A549 (cell line): ENCODE data around the gene UBE2D4. TPM values are rescaled to one million over a fixed set of nuclear protein-coding genes. Genes with fewer than 3 reads are reported as not detected.
A peak's percentile ranks its signal among the peaks of the same experiment; 100 is the strongest.

Source experiments
- ATAC-seq, 2 experiments: fragments of 200-7000 bp in 1 of 2; fragments of >200 bp in 1 of 2; cut with Nextera tagmentation in 1 of 2; cut with Tn5 transposase in 1 of 2; 3 replicates each; pipeline versions ENCODE4 v1.8.0 to v1.9.1; 2018 to 2020; ENCODE audit warnings: mild to moderate bottlenecking in 1 of 2, moderate library complexity in 1 of 2
- CTCF ChIA-PET: fragments of 300-600 bp; sonication (Branson Sonifier 250); formaldehyde crosslinking; extraction: SDS; loops from one replicate; lab custom pipeline; 2021; ENCODE audit warnings: antibody characterized with exemption, inconsistent platforms; lab: Yijun Ruan, JAX
- POLR2A ChIA-PET: fragments of 350-600 bp; formaldehyde crosslinking; extraction: SDS; loops from one replicate; lab custom pipeline; 2021; ENCODE audit warnings: antibody characterized with exemption, inconsistent platforms; lab: Yijun Ruan, JAX
- DNase-seq, 2 experiments: peaks; one replicate each; pipeline versions ENCODE4 v3.0.0 to v3.0.0-alpha.2; 2011 to 2016; ENCODE audit warnings: low read depth in 1 of 2, low spot score in 1 of 2
- FAIRE-seq: peaks from 2 replicates; lab custom pipeline; 2011; peaks lifted over from hg19 to GRCh38; lab: Jason Lieb, UNC
- H3K27ac ChIP-seq, 2 experiments: fragments of >200 bp; sonication (Bioruptor Twin); formaldehyde crosslinking; 3 replicates each; pipeline ENCODE4 v1.5.1; 2016 to 2017
- H3K4me1 ChIP-seq: fragments of >200 bp; sonication (Bioruptor Twin); formaldehyde crosslinking; 3 replicates; pipeline ENCODE4 v1.6.1; 2016
- H3K4me2 ChIP-seq: fragments of >200 bp; sonication (Bioruptor Twin); formaldehyde crosslinking; 3 replicates; pipeline ENCODE4 v1.6.1; 2016
- H3K4me3 ChIP-seq: fragments of >200 bp; sonication (Bioruptor Twin); formaldehyde crosslinking; 3 replicates; pipeline ENCODE4 v1.5.1; 2016
- H3K9me3 ChIP-seq: fragments of >200 bp; sonication (Bioruptor Twin); formaldehyde crosslinking; 3 replicates; pipeline ENCODE4 v1.6.1; 2016
- BHLHE40 ChIP-seq: IDR thresholded peaks from 2 replicates; pipeline ENCODE4 v1.6.1; 2012; ENCODE audit warnings: low read depth, low read length, inconsistent platforms
- EHF ChIP-seq: fragments of 250-450 bp; sonication (Bioruptor Pico); IDR thresholded peaks from 2 replicates; pipeline ENCODE4 v1.5.0; 2020; ENCODE audit warnings: mild to moderate bottlenecking
- EHMT2 ChIP-seq: fragments of 200-600 bp; sonication (generic); IDR thresholded peaks from 2 replicates; pipeline ENCODE4 v1.6.1; 2016; ENCODE audit warnings: antibody characterized with exemption, low read depth, mild to moderate bottlenecking, moderate library complexity
- EP300 ChIP-seq, 2 experiments: fragments of >200 bp; sonication (Bioruptor Twin); formaldehyde crosslinking; IDR thresholded peaks; 2 replicates in 1 of 2; 3 replicates in 1 of 2; pipeline ENCODE4 v1.6.1; 2016 to 2017
- ESRRA ChIP-seq: fragments of 150-350 bp; IDR thresholded peaks from 2 replicates; pipeline ENCODE4 v1.6.1; 2014; ENCODE audit warnings: mild to moderate bottlenecking, low read length, borderline replicate concordance
- FOSL2 ChIP-seq, 2 experiments: fragments of 450-650 bp in 1 of 2; fragments of >200 bp in 1 of 2; sonication (Bioruptor Twin) in 1 of 2; formaldehyde crosslinking; IDR thresholded peaks; 2 replicates each; pipeline versions ENCODE4 v1.5.0 to v1.6.1; 2016 to 2020; ENCODE audit warnings: mild to moderate bottlenecking in 1 of 2, moderate library complexity in 1 of 2
- HOXB13 ChIP-seq: fragments of 250-450 bp; sonication (Bioruptor Pico); IDR thresholded peaks from 2 replicates; pipeline ENCODE4 v1.5.0; 2020; ENCODE audit warnings: low read depth, mild to moderate bottlenecking, moderate library complexity
- HOXB5 ChIP-seq: fragments of 250-450 bp; sonication (Bioruptor Pico); IDR thresholded peaks from 2 replicates; pipeline ENCODE4 v1.5.0; 2020; ENCODE audit warnings: mild to moderate bottlenecking, moderate library complexity
- KDM5A ChIP-seq: fragments of 200-600 bp; sonication (generic); IDR thresholded peaks from 2 replicates; pipeline ENCODE4 v1.6.1; 2016; ENCODE audit warnings: antibody characterized with exemption, mild to moderate bottlenecking
- MAFK ChIP-seq: fragments of 450-650 bp; IDR thresholded peaks from 2 replicates; pipeline ENCODE4 v1.6.1; 2014; ENCODE audit not compliant: partially characterized antibody
- MAZ ChIP-seq: fragments of 150-350 bp; IDR thresholded peaks from 2 replicates; pipeline ENCODE4 v1.6.1; 2014; ENCODE audit warnings: antibody characterized with exemption, low read depth, low read length, borderline replicate concordance
- NPAS2 ChIP-seq: fragments of 250-450 bp; sonication (Bioruptor Pico); IDR thresholded peaks from 2 replicates; pipeline ENCODE4 v1.8.0; 2022; ENCODE audit warnings: mild to moderate bottlenecking, moderate library complexity, borderline replicate concordance
- NR3C1 ChIP-seq: fragments of >200 bp; sonication (Bioruptor Twin); formaldehyde crosslinking; IDR thresholded peaks from 3 replicates; pipeline ENCODE4 v1.6.1; 2017
- POLR2A ChIP-seq: IDR thresholded peaks from 2 replicates; pipeline ENCODE4 v1.6.1; 2012; ENCODE audit warnings: mild to moderate bottlenecking, low read length
- POLR2AphosphoS2 ChIP-seq: conservative IDR thresholded peaks from 2 replicates; pipeline ENCODE4 v1.6.1; 2012; ENCODE audit warnings: low read length, improper control_type of control experiment, inconsistent platforms
- RAD21 ChIP-seq, 2 experiments: fragments of >200 bp in 1 of 2; sonication (Bioruptor Twin) in 1 of 2; formaldehyde crosslinking in 1 of 2; IDR thresholded peaks in 1 of 2; conservative IDR thresholded peaks in 1 of 2; 2 replicates in 1 of 2; 3 replicates in 1 of 2; pipeline ENCODE4 v1.6.1; 2012 to 2018; ENCODE audit warnings: inconsistent platforms in 1 of 2
- RFX5 ChIP-seq: fragments of 450-650 bp; IDR thresholded peaks from 2 replicates; pipeline ENCODE4 v1.7.1; 2014; ENCODE audit warnings: antibody characterized with exemption, mild to moderate bottlenecking, moderate library complexity
- TFCP2L1 ChIP-seq: fragments of 250-450 bp; sonication (Bioruptor Pico); IDR thresholded peaks from 2 replicates; pipeline ENCODE4 v1.5.0; 2021; ENCODE audit warnings: mild to moderate bottlenecking
- ZFP36 ChIP-seq: fragments of 450-650 bp; IDR thresholded peaks from 2 replicates; pipeline ENCODE4 v1.6.1; 2014; ENCODE audit warnings: borderline replicate concordance; ENCODE audit not compliant: partially characterized antibody
- ZNF302 ChIP-seq: fragments of 250-450 bp; sonication (Bioruptor Pico); IDR thresholded peaks from 2 replicates; pipeline ENCODE4 v1.9.0; 2021; ENCODE audit warnings: inconsistent platforms, mild to moderate bottlenecking, moderate library complexity
- WGBS: methylation state at CpG from one replicate; pipeline ENCODE4 v1.1.6; 2017; ENCODE audit errors: missing lambda C conversion rate; 5-methylcytosine and 5-hydroxymethylcytosine counted together
- polyA plus RNA-seq, 4 experiments: library from polyadenylated mRNA; depleted of rRNA in 3 of 4; stranded (reverse); fragments of >200 nt; fragmentation: RNase III in 1 of 4; extraction: RNeasy Plus Mini Kit Qiagen cat#74134 plus additional on column Dnase treatment in 1 of 4; gene quantifications; 2 replicates in 3 of 4; 3 replicates in 1 of 4; pipeline ENCODE4 v1.2.3, GENCODE V29; 2011 to 2017
- TF ChIP-seq, protein P1 (sequence below): fragments of 150-350 bp; IDR thresholded peaks from 2 replicates; pipeline ENCODE4 v1.6.1; 2014; ENCODE audit warnings: low read depth, mild to moderate bottlenecking, low read length
- TF ChIP-seq, protein P2 (sequence below): IDR thresholded peaks from 2 replicates; pipeline ENCODE4 v1.6.1; 2012; ENCODE audit warnings: low read depth, borderline replicate concordance
- TF ChIP-seq, protein P3 (sequence below): IDR thresholded peaks from 2 replicates; pipeline ENCODE4 v1.6.1; 2012
- TF ChIP-seq, protein P4 (sequence below): fragments of >200 bp; sonication (Bioruptor Twin); formaldehyde crosslinking; IDR thresholded peaks from 3 replicates; pipeline ENCODE4 v1.5.1; 2016
- TF ChIP-seq, protein P5 (sequence below): fragments of 200-600 bp; sonication (generic); IDR thresholded peaks from 2 replicates; pipeline ENCODE4 v1.6.1; 2016; ENCODE audit warnings: antibody characterized with exemption, mild to moderate bottlenecking, moderate library complexity

The UBE2D4 gene
- polyA plus RNA-seq, 2 of the 4 experiments (the other 2 are of a cell fraction): 8.4 to 14.0 TPM

DNA sequence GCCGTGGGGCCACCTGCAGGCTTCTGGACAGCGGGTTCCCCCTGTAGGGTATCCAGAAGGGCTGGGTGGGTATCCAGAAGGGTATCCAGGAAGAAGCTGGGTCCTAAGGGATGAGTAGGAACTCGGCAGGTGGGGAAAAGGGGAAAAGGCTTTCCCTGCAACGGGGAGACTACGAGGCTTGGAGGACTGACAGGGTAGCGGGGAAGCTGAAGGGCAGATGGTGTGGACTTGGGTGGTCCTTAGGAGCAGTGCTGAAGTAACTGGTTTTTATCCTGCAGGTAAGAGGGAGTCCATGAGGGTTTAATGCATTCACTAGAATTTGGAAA, 525 bp downstream of the UBE2D4 start:
- H3K27ac ChIP-seq: peak overlapping the region; percentile 85 to 94
- ATAC-seq (peak; percentile 64; a peak in 4 of 6 replicates), FAIRE-seq (no peak), DNase-seq (no peak)
- 0 out of 3 replicates have a peak, but pooled peaks cover 6% of the 10 kb centered on the region for H3K4me1 ChIP-seq
- no peak for TF ChIP-seq ESRRA
- no peak; a peak in 1 of 5 replicates for TF ChIP-seq RAD21 (conservative IDR thresholded peaks at IDR 0.05 in 1 of 2, IDR thresholded peaks at IDR 0.05 in 1 of 2)
- TF ChIP-seq NR3C1: no peak
- no peak for TF ChIP-seq EP300 (IDR thresholded peaks at IDR 0.05)
- no peak for TF ChIP-seq EHMT2
- TF ChIP-seq NPAS2 (CRISPR knock-in tag): no peak
- TF ChIP-seq HOXB5 (CRISPR knock-in tag): no peak
- TF ChIP-seq, protein P1, sequence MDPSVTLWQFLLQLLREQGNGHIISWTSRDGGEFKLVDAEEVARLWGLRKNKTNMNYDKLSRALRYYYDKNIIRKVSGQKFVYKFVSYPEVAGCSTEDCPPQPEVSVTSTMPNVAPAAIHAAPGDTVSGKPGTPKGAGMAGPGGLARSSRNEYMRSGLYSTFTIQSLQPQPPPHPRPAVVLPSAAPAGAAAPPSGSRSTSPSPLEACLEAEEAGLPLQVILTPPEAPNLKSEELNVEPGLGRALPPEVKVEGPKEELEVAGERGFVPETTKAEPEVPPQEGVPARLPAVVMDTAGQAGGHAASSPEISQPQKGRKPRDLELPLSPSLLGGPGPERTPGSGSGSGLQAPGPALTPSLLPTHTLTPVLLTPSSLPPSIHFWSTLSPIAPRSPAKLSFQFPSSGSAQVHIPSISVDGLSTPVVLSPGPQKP: no peak
- TF ChIP-seq, protein P2, sequence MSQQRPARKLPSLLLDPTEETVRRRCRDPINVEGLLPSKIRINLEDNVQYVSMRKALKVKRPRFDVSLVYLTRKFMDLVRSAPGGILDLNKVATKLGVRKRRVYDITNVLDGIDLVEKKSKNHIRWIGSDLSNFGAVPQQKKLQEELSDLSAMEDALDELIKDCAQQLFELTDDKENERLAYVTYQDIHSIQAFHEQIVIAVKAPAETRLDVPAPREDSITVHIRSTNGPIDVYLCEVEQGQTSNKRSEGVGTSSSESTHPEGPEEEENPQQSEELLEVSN: no peak
- TF ChIP-seq, protein P3, sequence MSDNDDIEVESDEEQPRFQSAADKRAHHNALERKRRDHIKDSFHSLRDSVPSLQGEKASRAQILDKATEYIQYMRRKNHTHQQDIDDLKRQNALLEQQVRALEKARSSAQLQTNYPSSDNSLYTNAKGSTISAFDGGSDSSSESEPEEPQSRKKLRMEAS: no peak
- TF ChIP-seq KDM5A: no peak
- TF ChIP-seq TFCP2L1 (CRISPR knock-in tag): no peak
- TF ChIP-seq MAFK: no peak
- TF ChIP-seq MAZ: no peak
- H3K9me3 ChIP-seq: no peaks in the 10 kb centered on the region
- H3K4me3 ChIP-seq: peak overlapping the region; percentile 50
- H3K4me2 ChIP-seq: peak overlapping the region; percentile 91
- WGBS: 12% methylated on average over 6 of the region's 6 CpGs
- ChIA-PET POLR2A (interaction anchor here (0.6 to 1.6 kb wide), 6 partner anchors 8 to 162 kb away, joined by 3 to 9 read pairs (median 4); partner anchors contain the start of genes DBNL and MRPS24), CTCF (interaction anchor here (0.7 kb wide), 1 partner anchor 19 kb away, joined by 3 read pairs; no protein-coding TSS in a partner anchor)

DNA sequence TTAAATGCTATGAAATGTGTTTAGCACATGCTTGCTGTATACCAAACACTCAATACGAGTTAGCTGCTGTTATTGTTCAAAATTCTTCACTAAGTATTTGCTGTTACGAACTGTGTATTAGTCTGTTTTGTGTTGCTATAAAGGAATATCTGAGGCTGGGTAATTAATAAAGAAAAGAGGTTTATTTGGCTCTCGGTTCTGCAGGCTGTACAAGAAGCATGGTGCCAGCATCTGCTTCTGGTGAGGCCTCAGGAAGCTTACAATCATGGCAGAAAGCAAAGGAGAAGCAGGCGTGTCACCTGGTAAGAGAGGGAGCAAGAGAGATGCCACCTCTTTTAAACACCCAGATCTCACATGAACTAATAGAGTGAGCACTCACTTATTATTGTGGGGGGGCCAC, 1.6 kb downstream of the UBE2D4 start:
- Histone ChIP-seq H3K4me3 (no peak overlapping the region), H3K27ac (no peak overlapping the region), H3K4me2 (no peak overlapping the region), H3K4me1 (0 out of 3 replicates have a peak, but pooled peaks cover 6% of the 10 kb centered on the region), H3K9me3 (no peaks in the 10 kb centered on the region)
- ChIA-PET POLR2A (no interaction called here), CTCF (no interaction called here)
- FAIRE-seq (no peak), DNase-seq (no peak), ATAC-seq (no peak)
- no peak for TF ChIP-seq POLR2A
- TF ChIP-seq, protein P4, sequence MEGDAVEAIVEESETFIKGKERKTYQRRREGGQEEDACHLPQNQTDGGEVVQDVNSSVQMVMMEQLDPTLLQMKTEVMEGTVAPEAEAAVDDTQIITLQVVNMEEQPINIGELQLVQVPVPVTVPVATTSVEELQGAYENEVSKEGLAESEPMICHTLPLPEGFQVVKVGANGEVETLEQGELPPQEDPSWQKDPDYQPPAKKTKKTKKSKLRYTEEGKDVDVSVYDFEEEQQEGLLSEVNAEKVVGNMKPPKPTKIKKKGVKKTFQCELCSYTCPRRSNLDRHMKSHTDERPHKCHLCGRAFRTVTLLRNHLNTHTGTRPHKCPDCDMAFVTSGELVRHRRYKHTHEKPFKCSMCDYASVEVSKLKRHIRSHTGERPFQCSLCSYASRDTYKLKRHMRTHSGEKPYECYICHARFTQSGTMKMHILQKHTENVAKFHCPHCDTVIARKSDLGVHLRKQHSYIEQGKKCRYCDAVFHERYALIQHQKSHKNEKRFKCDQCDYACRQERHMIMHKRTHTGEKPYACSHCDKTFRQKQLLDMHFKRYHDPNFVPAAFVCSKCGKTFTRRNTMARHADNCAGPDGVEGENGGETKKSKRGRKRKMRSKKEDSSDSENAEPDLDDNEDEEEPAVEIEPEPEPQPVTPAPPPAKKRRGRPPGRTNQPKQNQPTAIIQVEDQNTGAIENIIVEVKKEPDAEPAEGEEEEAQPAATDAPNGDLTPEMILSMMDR: no peak
- 88% methylated on average over 4 of the region's 4 CpGs for WGBS

DNA sequence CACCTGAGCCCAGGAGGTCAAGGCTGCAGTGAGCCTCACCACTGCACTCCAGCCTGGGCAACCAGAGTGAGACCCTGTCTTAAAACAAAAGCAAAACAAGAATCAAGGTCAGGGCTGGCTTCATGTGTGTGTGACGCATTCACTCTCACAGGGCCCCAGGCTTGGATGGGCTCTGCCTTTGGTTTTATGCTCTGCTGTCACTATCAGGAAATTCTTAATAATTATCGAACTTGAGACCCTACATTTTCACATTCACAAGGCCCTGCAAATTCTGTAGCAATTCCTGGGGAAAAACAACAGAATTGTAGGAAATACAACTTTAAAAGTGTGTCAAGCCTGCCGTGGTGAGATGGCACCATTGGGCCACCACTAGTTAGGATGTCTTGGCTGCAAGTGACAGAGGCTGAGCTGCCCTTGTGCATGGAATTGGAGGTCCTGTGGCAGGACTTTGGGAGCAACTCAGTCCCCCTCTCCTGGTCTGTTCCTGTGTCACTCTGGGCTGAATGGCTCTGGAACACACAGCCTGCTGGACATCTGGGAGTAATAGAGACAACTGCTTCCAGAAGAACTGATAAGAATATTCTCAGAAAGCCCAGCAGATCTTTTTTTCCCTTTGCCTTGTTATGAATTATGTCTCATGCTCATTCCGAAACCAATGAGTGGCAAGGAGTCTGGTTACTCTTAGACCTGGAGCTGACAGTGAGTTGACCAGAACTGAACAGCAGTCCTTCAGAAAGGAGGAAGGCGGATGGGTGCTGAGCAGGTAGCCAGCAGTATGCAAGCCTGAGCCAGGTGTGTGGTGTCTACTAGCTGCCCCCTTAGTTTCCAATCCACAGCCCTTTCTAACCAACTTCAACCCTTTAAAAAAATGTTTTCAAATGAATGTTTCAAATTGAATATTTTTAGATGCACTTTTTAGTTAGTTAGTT, 3.6 kb downstream of the UBE2D4 start:
- Histone ChIP-seq H3K4me2 (no peak overlapping the region), H3K27ac (no peak overlapping the region), H3K4me3 (no peak overlapping the region), H3K4me1 (0 out of 3 replicates have a peak, but pooled peaks cover 6% of the 10 kb centered on the region), H3K9me3 (no peaks in the 10 kb centered on the region)
- CTCF ChIA-PET: interaction anchor here (1.6 kb wide), 1 partner anchor 13 kb away, joined by 3 read pairs; no protein-coding TSS in a partner anchor
- DNase-seq: no peak
- WGBS: 87% methylated on average over 5 of the region's 5 CpGs
- FAIRE-seq: no peak
- POLR2A ChIA-PET: no interaction called here
- ATAC-seq: no peak
- TF ChIP-seq FOSL2 (IDR thresholded peaks at IDR 0.05): no peak
- no peak for TF ChIP-seq FOSL2 (CRISPR knock-in tag; IDR thresholded peaks at IDR 0.05)
- TF ChIP-seq, protein P5, sequence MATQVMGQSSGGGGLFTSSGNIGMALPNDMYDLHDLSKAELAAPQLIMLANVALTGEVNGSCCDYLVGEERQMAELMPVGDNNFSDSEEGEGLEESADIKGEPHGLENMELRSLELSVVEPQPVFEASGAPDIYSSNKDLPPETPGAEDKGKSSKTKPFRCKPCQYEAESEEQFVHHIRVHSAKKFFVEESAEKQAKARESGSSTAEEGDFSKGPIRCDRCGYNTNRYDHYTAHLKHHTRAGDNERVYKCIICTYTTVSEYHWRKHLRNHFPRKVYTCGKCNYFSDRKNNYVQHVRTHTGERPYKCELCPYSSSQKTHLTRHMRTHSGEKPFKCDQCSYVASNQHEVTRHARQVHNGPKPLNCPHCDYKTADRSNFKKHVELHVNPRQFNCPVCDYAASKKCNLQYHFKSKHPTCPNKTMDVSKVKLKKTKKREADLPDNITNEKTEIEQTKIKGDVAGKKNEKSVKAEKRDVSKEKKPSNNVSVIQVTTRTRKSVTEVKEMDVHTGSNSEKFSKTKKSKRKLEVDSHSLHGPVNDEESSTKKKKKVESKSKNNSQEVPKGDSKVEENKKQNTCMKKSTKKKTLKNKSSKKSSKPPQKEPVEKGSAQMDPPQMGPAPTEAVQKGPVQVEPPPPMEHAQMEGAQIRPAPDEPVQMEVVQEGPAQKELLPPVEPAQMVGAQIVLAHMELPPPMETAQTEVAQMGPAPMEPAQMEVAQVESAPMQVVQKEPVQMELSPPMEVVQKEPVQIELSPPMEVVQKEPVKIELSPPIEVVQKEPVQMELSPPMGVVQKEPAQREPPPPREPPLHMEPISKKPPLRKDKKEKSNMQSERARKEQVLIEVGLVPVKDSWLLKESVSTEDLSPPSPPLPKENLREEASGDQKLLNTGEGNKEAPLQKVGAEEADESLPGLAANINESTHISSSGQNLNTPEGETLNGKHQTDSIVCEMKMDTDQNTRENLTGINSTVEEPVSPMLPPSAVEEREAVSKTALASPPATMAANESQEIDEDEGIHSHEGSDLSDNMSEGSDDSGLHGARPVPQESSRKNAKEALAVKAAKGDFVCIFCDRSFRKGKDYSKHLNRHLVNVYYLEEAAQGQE: no peak
- TF ChIP-seq MAZ: no peak
- no peak for TF ChIP-seq NR3C1
- no peak for TF ChIP-seq ZFP36
- no peak for TF ChIP-seq POLR2A
- no peak for TF ChIP-seq ZNF302 (CRISPR knock-in tag)
- no peak for TF ChIP-seq POLR2AphosphoS2
- TF ChIP-seq HOXB5 (CRISPR knock-in tag): no peak
- no peak for TF ChIP-seq HOXB13 (CRISPR knock-in tag)
- TF ChIP-seq EHF (CRISPR knock-in tag): no peak
- TF ChIP-seq BHLHE40: no peak
- no peak for TF ChIP-seq RFX5
